HEK293 (cell line): Measurements from ENCODE around the gene LIMK2.

Experiments used
- SETDB1 ChIP-seq: IDR thresholded peaks from one replicate; pipeline ENCODE4 v1.6.1; 2017; ENCODE audit warnings: mild to moderate bottlenecking, low read length, moderate library complexity, mixed read lengths; ENCODE audit not compliant: insufficient read length
- ZBTB21 ChIP-seq: fragments of 450-650 bp; formaldehyde crosslinking; IDR thresholded peaks from 2 replicates; pipeline ENCODE4 v1.5.1; 2017; ENCODE audit warnings: missing biosample characterization, missing genetic modification characterization
- ZNF169 ChIP-seq: fragments of 450-650 bp; formaldehyde crosslinking; IDR thresholded peaks from 2 replicates; pipeline ENCODE4 v1.5.1; 2016; ENCODE audit warnings: missing biosample characterization, missing genetic modification characterization
- ZNF292 ChIP-seq: fragments of 450-650 bp; formaldehyde crosslinking; IDR thresholded peaks from 2 replicates; pipeline ENCODE4 v1.5.1; 2016; ENCODE audit warnings: low read depth, missing biosample characterization, missing genetic modification characterization, borderline replicate concordance
- TF ChIP-seq, protein P1 (sequence below): fragments of 450-650 bp; formaldehyde crosslinking; IDR thresholded peaks from 2 replicates; pipeline ENCODE4 v1.5.1; 2016; ENCODE audit warnings: missing biosample characterization, missing genetic modification characterization
- TF ChIP-seq, protein P2 (sequence below): fragments of 450-650 bp; formaldehyde crosslinking; IDR thresholded peaks from 2 replicates; pipeline ENCODE4 v1.5.1; 2016; ENCODE audit warnings: missing biosample characterization, missing genetic modification characterization
- TF ChIP-seq, protein P3 (sequence below): fragments of 450-650 bp; formaldehyde crosslinking; IDR thresholded peaks from 2 replicates; pipeline ENCODE4 v1.5.1; 2016; ENCODE audit warnings: missing biosample characterization, missing genetic modification characterization, low read depth

GRCh38 chr22:31295831-31296657 lies 83.9 kb downstream of the LIMK2 start:
- TF ChIP-seq, protein P1, sequence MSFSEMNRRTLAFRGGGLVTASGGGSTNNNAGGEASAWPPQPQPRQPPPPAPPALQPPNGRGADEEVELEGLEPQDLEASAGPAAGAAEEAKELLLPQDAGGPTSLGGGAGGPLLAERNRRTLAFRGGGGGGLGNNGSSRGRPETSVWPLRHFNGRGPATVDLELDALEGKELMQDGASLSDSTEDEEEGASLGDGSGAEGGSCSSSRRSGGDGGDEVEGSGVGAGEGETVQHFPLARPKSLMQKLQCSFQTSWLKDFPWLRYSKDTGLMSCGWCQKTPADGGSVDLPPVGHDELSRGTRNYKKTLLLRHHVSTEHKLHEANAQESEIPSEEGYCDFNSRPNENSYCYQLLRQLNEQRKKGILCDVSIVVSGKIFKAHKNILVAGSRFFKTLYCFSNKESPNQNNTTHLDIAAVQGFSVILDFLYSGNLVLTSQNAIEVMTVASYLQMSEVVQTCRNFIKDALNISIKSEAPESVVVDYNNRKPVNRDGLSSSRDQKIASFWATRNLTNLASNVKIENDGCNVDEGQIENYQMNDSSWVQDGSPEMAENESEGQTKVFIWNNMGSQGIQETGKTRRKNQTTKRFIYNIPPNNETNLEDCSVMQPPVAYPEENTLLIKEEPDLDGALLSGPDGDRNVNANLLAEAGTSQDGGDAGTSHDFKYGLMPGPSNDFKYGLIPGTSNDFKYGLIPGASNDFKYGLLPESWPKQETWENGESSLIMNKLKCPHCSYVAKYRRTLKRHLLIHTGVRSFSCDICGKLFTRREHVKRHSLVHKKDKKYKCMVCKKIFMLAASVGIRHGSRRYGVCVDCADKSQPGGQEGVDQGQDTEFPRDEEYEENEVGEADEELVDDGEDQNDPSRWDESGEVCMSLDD (tag by site-specific recombination) = no peak
- TF ChIP-seq SETDB1 (no peak), ZBTB21 (tag by site-specific recombination) (no peak), ZNF292 (tag by site-specific recombination) (no peak), ZNF169 (no peak)
- TF ChIP-seq, protein P2, sequence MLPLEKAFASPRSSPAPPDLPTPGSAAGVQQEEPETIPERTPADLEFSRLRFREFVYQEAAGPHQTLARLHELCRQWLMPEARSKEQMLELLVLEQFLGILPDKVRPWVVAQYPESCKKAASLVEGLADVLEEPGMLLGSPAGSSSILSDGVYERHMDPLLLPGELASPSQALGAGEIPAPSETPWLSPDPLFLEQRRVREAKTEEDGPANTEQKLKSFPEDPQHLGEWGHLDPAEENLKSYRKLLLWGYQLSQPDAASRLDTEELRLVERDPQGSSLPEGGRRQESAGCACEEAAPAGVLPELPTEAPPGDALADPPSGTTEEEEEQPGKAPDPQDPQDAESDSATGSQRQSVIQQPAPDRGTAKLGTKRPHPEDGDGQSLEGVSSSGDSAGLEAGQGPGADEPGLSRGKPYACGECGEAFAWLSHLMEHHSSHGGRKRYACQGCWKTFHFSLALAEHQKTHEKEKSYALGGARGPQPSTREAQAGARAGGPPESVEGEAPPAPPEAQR (tag by site-specific recombination) = no peak
- TF ChIP-seq, protein P3, sequence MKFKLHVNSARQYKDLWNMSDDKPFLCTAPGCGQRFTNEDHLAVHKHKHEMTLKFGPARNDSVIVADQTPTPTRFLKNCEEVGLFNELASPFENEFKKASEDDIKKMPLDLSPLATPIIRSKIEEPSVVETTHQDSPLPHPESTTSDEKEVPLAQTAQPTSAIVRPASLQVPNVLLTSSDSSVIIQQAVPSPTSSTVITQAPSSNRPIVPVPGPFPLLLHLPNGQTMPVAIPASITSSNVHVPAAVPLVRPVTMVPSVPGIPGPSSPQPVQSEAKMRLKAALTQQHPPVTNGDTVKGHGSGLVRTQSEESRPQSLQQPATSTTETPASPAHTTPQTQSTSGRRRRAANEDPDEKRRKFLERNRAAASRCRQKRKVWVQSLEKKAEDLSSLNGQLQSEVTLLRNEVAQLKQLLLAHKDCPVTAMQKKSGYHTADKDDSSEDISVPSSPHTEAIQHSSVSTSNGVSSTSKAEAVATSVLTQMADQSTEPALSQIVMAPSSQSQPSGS (tag by site-specific recombination) = no peak
